ENCODE results near the gene CLN3. TPM values are rescaled to one million over a fixed set of nuclear protein-coding genes. Genes with fewer than 3 reads are reported as not detected.
"Not testable (repeated sequence)": the region's sequence is repeated elsewhere in the genome, so short reads cannot be mapped to it uniquely, and the experiment has no call there.

CLN3 gene
- total RNA-seq, 2 experiments from 2014 or later: 9.9 to 10.4 TPM

DNA sequence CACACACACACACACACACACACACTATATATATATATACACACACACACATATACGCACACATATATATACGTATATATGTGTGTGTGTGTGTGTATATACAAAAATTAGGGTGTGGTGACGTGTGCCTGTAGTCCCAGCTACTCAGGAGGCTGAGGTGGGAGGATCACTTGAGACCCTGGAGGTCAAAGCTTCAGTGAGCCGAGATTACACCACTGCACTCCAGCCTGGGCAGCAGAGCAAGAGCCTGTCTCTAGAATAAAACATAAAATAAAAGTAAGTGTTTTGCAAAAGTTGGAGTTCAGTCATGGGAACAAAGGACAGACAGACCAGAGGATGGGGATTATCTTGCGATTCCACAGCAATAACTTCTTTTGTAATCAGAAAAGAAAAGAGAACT is 36.1 kb upstream of the CLN3 start:
- intact Hi-C loops (cut with micrococcal nuclease): no loop called here
- no peak for DNase-seq
- Mint-ChIP-seq H3K36me3 (ENCODE audit: low read depth) (no peaks in the 10 kb centered on the region), H3K4me3 (no peak overlapping the region), H3K27ac (no peak overlapping the region), H3K9me3 (no peaks in the 10 kb centered on the region), H3K4me1 (ENCODE audit: low read depth) (peaks cover 6% of the 10 kb centered on the region), H3K27me3 (ENCODE audit: low read depth) (no peaks in the 10 kb centered on the region)
- CTCF ChIA-PET: no interaction called here

DNA sequence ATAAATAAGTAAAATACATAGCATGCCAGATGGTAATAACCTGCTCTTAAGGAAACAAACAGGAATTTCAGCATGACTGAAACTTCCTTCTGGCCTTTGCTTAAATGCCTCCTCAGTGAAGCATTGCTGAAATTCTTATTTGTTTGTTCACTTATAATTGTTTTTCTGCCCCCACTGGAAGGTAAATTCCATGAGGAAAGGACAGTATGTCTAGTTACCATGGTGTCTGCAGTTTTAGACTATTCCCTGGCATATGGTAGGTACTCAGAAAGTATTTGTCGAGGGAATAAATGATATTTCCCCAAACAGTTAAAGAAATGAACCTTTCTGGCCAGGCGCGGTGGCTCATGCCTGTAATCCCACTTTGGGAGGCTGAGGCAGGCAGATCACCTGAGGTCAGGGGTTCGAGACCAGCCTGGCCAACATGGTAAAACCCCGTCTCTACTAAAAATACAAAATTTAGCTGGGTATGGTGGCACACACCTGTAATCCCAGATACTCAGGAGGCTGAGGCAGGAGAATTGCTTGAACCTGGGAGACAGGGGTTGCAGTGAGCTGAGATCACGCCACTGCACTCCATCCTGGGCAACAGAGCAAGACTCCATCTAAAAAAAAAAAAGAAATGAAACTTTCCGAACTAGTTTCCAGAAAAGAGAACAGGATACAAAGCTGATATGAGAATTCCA is 35.4 kb upstream of the CLN3 start:
- H3K9me3 Mint-ChIP-seq; DNase-seq; intact Hi-C loops (cut with micrococcal nuclease); H3K4me1 Mint-ChIP-seq (ENCODE audit: low read depth); H3K27me3 Mint-ChIP-seq (ENCODE audit: low read depth); H3K36me3 Mint-ChIP-seq (ENCODE audit: low read depth); H3K27ac Mint-ChIP-seq; H3K4me3 Mint-ChIP-seq; CTCF ChIA-PET: not testable (repeated sequence)

- no peaks in the 10 kb centered on the region for H3K9me3 Mint-ChIP-seq
- CTCF ChIA-PET: no interaction called here
- H3K27me3 Mint-ChIP-seq (ENCODE audit: low read depth): no peaks in the 10 kb centered on the region
- H3K4me1 Mint-ChIP-seq (ENCODE audit: low read depth): peaks cover 6% of the 10 kb centered on the region
- no peak overlapping the region for H3K4me3 Mint-ChIP-seq
- H3K27ac Mint-ChIP-seq: no peak overlapping the region
- H3K36me3 Mint-ChIP-seq (ENCODE audit: low read depth): no peaks in the 10 kb centered on the region
- no peak for DNase-seq
- intact Hi-C loops (cut with micrococcal nuclease): no loop called here
Observed at GRCh38 chr16:28526201-28527099, 34.6 kb upstream of the CLN3 start.

DNA sequence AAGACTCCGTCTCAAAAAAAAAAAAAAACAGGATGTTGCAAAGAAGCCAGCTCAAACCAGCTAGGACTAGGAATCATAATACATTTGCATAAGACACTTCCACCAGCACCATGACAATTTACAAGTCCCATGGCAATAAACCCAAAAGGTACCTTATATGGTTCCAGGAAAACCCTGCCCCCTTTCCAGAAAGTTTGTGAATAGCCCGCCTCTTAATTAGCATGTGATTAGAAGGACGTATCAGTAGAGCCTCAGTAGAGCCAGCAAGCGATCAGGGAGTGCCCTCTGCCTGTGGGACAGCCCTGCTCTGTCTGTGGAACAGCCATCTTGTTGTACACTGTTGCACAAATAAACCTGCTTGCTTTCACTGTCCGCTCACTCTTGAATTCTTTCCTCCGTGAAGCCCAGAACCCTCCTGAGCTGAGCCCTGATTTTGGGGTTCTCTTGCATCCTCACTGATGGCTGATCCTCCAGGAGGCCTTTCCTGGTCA is 32.9 kb upstream of the CLN3 start:
- intact Hi-C loops (cut with micrococcal nuclease): no loop called here
- no peaks in the 10 kb centered on the region for H3K9me3 Mint-ChIP-seq
- peaks cover 6% of the 10 kb centered on the region for H3K4me1 Mint-ChIP-seq (ENCODE audit: low read depth)
- H3K27me3 Mint-ChIP-seq (ENCODE audit: low read depth): no peaks in the 10 kb centered on the region
- CTCF ChIA-PET: no interaction called here
- H3K36me3 Mint-ChIP-seq (ENCODE audit: low read depth): no peaks in the 10 kb centered on the region
- no peak overlapping the region for H3K4me3 Mint-ChIP-seq
- peak; percentile 39 for DNase-seq
- H3K27ac Mint-ChIP-seq: no peak overlapping the region

DNA sequence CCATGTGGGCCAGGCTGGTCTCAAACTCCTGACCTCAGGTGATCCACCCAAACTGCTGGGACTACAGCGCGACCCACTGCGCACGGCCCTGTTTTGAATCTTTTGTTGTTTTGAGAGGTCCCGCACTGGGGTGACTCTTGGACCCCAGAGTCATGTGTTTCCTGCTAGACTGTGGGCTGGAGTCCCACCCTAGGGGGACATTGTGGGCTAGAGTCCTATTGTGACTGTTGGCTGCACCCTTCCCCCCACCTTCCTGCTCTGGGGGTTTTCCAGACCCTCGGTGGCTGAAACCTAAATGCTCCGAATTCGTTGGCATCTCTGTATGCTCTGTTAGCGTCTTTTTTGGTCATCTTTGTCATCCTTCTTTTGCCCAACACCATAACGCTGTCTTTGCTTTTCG is 30.9 kb upstream of the CLN3 start:
- Mint-ChIP-seq H3K36me3 (ENCODE audit: low read depth) (no peaks in the 10 kb centered on the region), H3K27me3 (ENCODE audit: low read depth) (no peaks in the 10 kb centered on the region), H3K4me1 (ENCODE audit: low read depth) (peaks cover 6% of the 10 kb centered on the region), H3K4me3 (no peak overlapping the region), H3K9me3 (no peaks in the 10 kb centered on the region), H3K27ac (no peak overlapping the region)
- intact Hi-C loops (cut with micrococcal nuclease): no loop called here
- DNase-seq: no peak
- CTCF ChIA-PET: no interaction called here

DNA sequence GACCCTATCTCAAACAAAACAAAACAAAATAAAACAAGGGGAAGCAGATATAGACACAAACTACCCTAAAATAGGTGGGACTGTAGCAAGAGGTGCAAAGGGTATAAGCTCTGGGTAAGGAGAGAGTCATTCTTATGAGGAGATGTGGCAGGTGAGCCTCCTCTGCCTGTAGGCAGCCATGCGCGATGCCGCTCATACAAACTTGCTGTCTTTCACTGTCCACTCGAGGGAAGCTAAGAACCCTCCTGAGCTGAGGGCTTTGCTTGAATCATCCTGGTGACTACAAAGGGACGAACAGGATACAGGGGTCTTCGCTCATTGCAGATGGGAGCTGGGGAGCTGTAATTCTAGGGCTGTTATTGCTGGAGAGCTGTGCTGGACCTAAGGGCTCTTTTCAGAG is 29.6 kb upstream of the CLN3 start:
- H3K9me3 Mint-ChIP-seq: no peaks in the 10 kb centered on the region
- H3K4me3 Mint-ChIP-seq: no peak overlapping the region
- CTCF ChIA-PET: no interaction called here
- peaks cover 6% of the 10 kb centered on the region for H3K4me1 Mint-ChIP-seq (ENCODE audit: low read depth)
- no peaks in the 10 kb centered on the region for H3K27me3 Mint-ChIP-seq (ENCODE audit: low read depth)
- H3K36me3 Mint-ChIP-seq (ENCODE audit: low read depth): no peaks in the 10 kb centered on the region
- intact Hi-C loops (cut with micrococcal nuclease): no loop called here
- H3K27ac Mint-ChIP-seq: no peak overlapping the region
- DNase-seq: no peak

DNA sequence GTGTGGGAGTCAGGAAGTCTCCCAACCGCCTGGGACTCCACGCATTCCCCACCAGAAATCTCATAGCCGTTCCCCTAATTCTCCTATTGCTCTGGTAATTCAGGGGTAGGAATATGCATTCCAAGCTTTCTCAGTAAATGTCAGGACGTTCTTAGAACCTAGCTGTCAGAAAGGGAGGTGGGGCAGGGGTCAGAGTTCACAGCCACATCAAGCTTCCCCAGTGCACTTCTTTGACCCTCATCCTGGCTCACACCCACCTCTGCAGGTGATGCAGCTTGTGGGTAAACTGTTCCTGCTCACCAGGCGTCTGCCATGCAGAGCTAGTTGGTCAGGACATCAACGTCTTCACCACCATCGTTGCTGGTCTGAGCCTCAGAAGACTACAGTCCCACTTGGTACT is 28.8 kb upstream of the CLN3 start:
- no peak for DNase-seq
- no peaks in the 10 kb centered on the region for H3K9me3 Mint-ChIP-seq
- no peaks in the 10 kb centered on the region for H3K27me3 Mint-ChIP-seq (ENCODE audit: low read depth)
- no peak overlapping the region for H3K27ac Mint-ChIP-seq
- intact Hi-C loops (cut with micrococcal nuclease): no loop called here
- no peaks in the 10 kb centered on the region for H3K36me3 Mint-ChIP-seq (ENCODE audit: low read depth)
- H3K4me1 Mint-ChIP-seq (ENCODE audit: low read depth): peaks cover 6% of the 10 kb centered on the region
- no peak overlapping the region for H3K4me3 Mint-ChIP-seq
- CTCF ChIA-PET: interaction anchor here (0.6 to 0.9 kb wide), 2 partner anchors 20 to 28 kb away, joined by 3 read pairs; no protein-coding TSS in a partner anchor

- Mint-ChIP-seq H3K36me3 (ENCODE audit: low read depth) (no peaks in the 10 kb centered on the region), H3K4me1 (ENCODE audit: low read depth) (no peaks in the 10 kb centered on the region), H3K9me3 (no peaks in the 10 kb centered on the region), H3K27me3 (ENCODE audit: low read depth) (no peaks in the 10 kb centered on the region), H3K4me3 (no peak overlapping the region), H3K27ac (no peak overlapping the region)
- intact Hi-C loops (cut with micrococcal nuclease): no loop called here
- no peak for DNase-seq
- CTCF ChIA-PET: interaction anchor here (1.2 kb wide), 1 partner anchor 237 kb away, joined by 3 read pairs; no protein-coding TSS in a partner anchor
Observed at GRCh38 chr16:28514246-28514645, 22.4 kb upstream of the CLN3 start.

DNA sequence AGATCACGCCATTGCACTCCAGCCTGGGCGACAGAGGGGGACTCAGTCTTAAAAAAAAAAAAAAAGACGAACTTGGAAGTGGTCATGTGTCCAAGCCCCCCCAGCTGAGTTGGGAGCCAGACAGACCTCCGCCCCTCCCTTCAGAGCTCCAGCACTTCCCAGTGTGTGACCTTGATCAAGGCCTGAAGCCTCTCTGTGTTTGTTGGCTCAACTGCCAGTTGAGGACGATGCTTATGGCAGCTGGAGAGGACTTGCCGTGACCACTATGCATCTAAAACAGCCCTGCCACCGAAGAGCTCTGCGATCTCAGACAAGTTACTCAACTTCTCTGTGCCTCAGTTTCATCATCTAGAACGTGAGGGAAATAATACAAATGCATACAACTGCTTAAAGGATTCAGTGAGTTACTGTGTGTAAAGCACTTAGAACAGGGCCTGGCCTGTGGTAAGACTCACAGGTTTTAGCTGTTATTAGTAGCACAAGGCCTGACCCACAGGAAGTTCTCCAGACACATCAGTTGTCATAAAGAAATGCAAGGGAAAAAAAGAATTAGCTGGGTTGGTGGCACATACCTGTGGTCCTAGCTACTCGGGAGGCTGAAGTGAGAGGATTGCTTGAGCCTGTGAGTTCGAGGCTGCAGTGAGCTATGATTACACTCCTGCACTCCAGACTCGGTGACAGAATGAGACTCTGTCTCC is 21.8 kb upstream of the CLN3 start:
- Mint-ChIP-seq H3K27me3 (ENCODE audit: low read depth) (no peaks in the 10 kb centered on the region), H3K9me3 (no peaks in the 10 kb centered on the region), H3K4me1 (ENCODE audit: low read depth) (no peaks in the 10 kb centered on the region), H3K27ac (no peak overlapping the region), H3K36me3 (ENCODE audit: low read depth) (no peaks in the 10 kb centered on the region), H3K4me3 (no peak overlapping the region)
- CTCF ChIA-PET: interaction anchor here (0.6 to 1.2 kb wide), 2 partner anchors 15 to 236 kb away, joined by 3 read pairs; no protein-coding TSS in a partner anchor
- DNase-seq: no peak
- intact Hi-C loops (cut with micrococcal nuclease): no loop called here

- Mint-ChIP-seq H3K36me3 (ENCODE audit: low read depth) (no peaks in the 10 kb centered on the region), H3K9me3 (no peaks in the 10 kb centered on the region), H3K4me3 (no peak overlapping the region), H3K27me3 (ENCODE audit: low read depth) (no peaks in the 10 kb centered on the region), H3K27ac (no peak overlapping the region), H3K4me1 (ENCODE audit: low read depth) (peaks cover 14% of the 10 kb centered on the region)
- intact Hi-C loops (cut with micrococcal nuclease): no loop called here
- no peak for DNase-seq
- CTCF ChIA-PET: no interaction called here
Observed at GRCh38 chr16:28511801-28512789, 20.2 kb upstream of the CLN3 start.

GRCh38 chr16:28511031-28511430 is 19.2 kb upstream of the CLN3 start:
- H3K36me3 Mint-ChIP-seq (ENCODE audit: low read depth): no peaks in the 10 kb centered on the region
- intact Hi-C loops (cut with micrococcal nuclease): no loop called here
- H3K9me3 Mint-ChIP-seq: no peaks in the 10 kb centered on the region
- H3K27ac Mint-ChIP-seq: no peak overlapping the region
- H3K27me3 Mint-ChIP-seq (ENCODE audit: low read depth): no peaks in the 10 kb centered on the region
- no peak for DNase-seq
- CTCF ChIA-PET: no interaction called here
- H3K4me1 Mint-ChIP-seq (ENCODE audit: low read depth): peaks cover 17% of the 10 kb centered on the region
- no peak overlapping the region for H3K4me3 Mint-ChIP-seq
